K562 treated with DMSO at 1 percent for 48 hours (cell line): ENCODE measurements around the gene CDC42BPG. TPM values are rescaled to one million over a fixed set of nuclear protein-coding genes. Genes with fewer than 3 reads are reported as not detected.

Experiments
- total RNA-seq: library from RNA; unstranded; fragments of 300-600 nt; gene quantifications from 2 replicates; pipeline ENCODE4 v1.2.3, GENCODE V29; 2022; ENCODE audit warnings: low replicate concordance; ENCODE audit errors: extremely low read depth

Gene CDC42BPG
- total RNA-seq, result not detected in 2 replicates

GRCh38 chr11:64844330-64845128, at the start of gene CDC42BPG:
Gene CDC42BPG (minus strand): TSS chr11:64844653. CDS start chr11:64844569, 84 bp downstream.

GRCh38 chr11:64878494-64879243, 34.2 kb upstream of the CDC42BPG start, which contains the start of gene EHD1:
Gene EHD1 (minus strand): TSS chr11:64878621. CDS start chr11:64878464, 157 bp downstream.

GRCh38 chr11:64810271-64810890, 34.1 kb downstream of the CDC42BPG start, which contains the start of gene MEN1:
Gene MEN1 (minus strand): TSS chr11:64810551. CDS start chr11:64810109, 442 bp downstream.

GRCh38 chr11:64803158-64803845, 41.2 kb downstream of the CDC42BPG start, which contains the start of gene MAP4K2:
Gene MAP4K2 (minus strand): TSS chr11:64803214. CDS start chr11:64803149, 65 bp downstream.

GRCh38 chr11:64778473-64779298, 65.8 kb downstream of the CDC42BPG start, which contains the start of gene SF1:
Gene SF1 (minus strand): TSS chr11:64778542. CDS start chr11:64778392, 150 bp downstream.

Other genes starting within 250 kb of the CDC42BPG start
- not detected in 2 replicates for gene NRXN2, start 121.5 kb downstream of the CDC42BPG start, total RNA-seq
- not detected in 2 replicates for gene RASGRP2, start 100.5 kb downstream of the CDC42BPG start, total RNA-seq
- gene PYGM, start 84.7 kb downstream of the CDC42BPG start, total RNA-seq, result not detected in 2 replicates
- gene SF1, start 66.1 kb downstream of the CDC42BPG start, total RNA-seq, result not detected in 2 replicates
- not detected in 2 replicates for gene MAP4K2, start 41.4 kb downstream of the CDC42BPG start, total RNA-seq
- not detected in 2 replicates for gene MEN1, start 34.1 kb downstream of the CDC42BPG start, total RNA-seq
- not detected in 2 replicates for gene EHD1, start 34.0 kb upstream of the CDC42BPG start, total RNA-seq
- not detected in 2 replicates for gene ATG2A, start 72.6 kb upstream of the CDC42BPG start, total RNA-seq
- gene PPP2R5B, start 80.0 kb upstream of the CDC42BPG start, total RNA-seq, result not detected in 2 replicates
- not detected in 2 replicates for gene GPHA2, start 91.2 kb upstream of the CDC42BPG start, total RNA-seq
- gene MAJIN, start 127.5 kb upstream of the CDC42BPG start, total RNA-seq, result not detected in 2 replicates
- not detected in 2 replicates for gene BATF2, start 152.3 kb upstream of the CDC42BPG start, total RNA-seq
- not detected in 2 replicates for gene ARL2, start 169.5 kb upstream of the CDC42BPG start, total RNA-seq
- not detected in 2 replicates for gene SNX15, start 182.8 kb upstream of the CDC42BPG start, total RNA-seq
- not detected in 2 replicates for gene SAC3D1, start 196.6 kb upstream of the CDC42BPG start, total RNA-seq
- not detected in 2 replicates for gene NAALADL1, start 213.9 kb upstream of the CDC42BPG start, total RNA-seq
- gene CDCA5, start 239.4 kb upstream of the CDC42BPG start, total RNA-seq, result not detected in 2 replicates
- gene ZFPL1, start 239.6 kb upstream of the CDC42BPG start, total RNA-seq, result not detected in 2 replicates